GM12801 (cell line): ENCODE results near the gene DMTF1.

Source experiments
- TF ChIP-seq, protein P1 (sequence below): IDR thresholded peaks from one replicate; pipeline ENCODE4 v1.5.1; 2011; ENCODE audit warnings: control low read depth; ENCODE audit not compliant: insufficient read length; ENCODE audit errors: extremely low read depth

The DMTF1 gene, protein sequence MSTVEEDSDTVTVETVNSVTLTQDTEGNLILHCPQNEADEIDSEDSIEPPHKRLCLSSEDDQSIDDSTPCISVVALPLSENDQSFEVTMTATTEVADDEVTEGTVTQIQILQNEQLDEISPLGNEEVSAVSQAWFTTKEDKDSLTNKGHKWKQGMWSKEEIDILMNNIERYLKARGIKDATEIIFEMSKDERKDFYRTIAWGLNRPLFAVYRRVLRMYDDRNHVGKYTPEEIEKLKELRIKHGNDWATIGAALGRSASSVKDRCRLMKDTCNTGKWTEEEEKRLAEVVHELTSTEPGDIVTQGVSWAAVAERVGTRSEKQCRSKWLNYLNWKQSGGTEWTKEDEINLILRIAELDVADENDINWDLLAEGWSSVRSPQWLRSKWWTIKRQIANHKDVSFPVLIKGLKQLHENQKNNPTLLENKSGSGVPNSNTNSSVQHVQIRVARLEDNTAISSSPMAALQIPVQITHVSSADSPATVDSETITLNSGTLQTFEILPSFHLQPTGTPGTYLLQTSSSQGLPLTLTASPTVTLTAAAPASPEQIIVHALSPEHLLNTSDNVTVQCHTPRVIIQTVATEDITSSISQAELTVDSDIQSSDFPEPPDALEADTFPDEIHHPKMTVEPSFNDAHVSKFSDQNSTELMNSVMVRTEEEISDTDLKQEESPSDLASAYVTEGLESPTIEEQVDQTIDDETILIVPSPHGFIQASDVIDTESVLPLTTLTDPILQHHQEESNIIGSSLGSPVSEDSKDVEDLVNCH

DNA sequence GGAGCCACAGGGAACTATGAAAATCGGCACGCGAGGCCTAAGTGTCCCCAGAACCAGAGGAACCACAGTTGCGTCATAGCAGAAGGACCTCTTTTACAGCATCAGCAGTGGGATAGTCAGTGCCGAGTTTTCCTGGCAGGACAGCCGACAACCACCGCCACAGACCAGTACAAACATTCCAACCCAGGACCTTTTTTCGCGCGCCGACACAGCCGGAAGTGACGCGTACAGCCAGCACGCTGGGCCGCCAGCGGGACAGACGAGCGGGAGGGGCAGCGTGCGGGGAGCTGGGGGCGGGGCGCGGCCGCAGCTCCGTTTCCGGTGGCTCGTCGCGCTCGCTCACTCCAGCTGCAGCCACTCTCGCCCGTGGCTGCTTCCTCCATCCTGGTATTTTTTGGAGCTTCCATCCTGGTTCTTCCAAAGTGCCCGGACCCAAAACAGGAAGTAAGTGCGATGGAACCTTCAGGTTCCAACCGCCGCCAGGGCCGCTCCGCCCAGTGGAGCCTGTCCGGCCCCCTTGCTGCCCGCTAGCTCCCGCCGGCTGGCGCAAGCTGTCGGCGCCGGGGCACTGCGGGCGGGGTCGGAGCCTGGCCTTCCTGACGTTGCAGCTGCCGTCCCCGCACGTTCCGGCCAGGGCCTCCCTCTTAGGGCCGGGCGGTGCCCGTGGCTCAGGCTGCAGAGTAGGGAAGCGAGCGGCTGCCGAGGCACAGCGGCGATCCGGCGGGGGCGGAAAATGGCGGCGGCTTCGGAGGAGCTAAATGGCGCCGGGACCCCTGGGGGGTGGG, at the start of gene DMTF1:
Gene DMTF1, plus strand, starts transcription at position 342 of the 785 bp plus-strand sequence. CDS start 12,489 bp downstream, outside the sequence.
- TF ChIP-seq, protein P1, sequence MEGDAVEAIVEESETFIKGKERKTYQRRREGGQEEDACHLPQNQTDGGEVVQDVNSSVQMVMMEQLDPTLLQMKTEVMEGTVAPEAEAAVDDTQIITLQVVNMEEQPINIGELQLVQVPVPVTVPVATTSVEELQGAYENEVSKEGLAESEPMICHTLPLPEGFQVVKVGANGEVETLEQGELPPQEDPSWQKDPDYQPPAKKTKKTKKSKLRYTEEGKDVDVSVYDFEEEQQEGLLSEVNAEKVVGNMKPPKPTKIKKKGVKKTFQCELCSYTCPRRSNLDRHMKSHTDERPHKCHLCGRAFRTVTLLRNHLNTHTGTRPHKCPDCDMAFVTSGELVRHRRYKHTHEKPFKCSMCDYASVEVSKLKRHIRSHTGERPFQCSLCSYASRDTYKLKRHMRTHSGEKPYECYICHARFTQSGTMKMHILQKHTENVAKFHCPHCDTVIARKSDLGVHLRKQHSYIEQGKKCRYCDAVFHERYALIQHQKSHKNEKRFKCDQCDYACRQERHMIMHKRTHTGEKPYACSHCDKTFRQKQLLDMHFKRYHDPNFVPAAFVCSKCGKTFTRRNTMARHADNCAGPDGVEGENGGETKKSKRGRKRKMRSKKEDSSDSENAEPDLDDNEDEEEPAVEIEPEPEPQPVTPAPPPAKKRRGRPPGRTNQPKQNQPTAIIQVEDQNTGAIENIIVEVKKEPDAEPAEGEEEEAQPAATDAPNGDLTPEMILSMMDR: no peak

DNA sequence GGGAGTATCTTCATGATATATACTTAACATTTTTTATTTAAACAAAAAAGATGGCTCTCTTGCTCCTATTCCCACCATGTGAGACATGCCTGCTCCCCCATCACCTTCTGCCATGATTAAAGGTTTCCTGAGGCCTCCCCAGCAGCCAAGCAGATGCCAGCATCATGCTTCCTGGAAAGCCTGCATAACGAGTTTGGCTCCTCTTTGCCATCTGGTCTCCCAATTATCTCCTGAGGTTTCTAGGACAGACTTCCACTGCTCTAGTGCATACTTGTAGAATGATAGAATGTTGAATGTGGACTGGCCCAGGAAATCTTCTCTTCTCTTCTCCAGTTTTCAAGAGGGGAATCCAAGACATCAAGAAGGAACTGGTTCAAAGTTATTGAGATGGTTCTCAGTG, 46.9 kb upstream of the DMTF1 start:
- TF ChIP-seq, protein P1: no peak

DNA sequence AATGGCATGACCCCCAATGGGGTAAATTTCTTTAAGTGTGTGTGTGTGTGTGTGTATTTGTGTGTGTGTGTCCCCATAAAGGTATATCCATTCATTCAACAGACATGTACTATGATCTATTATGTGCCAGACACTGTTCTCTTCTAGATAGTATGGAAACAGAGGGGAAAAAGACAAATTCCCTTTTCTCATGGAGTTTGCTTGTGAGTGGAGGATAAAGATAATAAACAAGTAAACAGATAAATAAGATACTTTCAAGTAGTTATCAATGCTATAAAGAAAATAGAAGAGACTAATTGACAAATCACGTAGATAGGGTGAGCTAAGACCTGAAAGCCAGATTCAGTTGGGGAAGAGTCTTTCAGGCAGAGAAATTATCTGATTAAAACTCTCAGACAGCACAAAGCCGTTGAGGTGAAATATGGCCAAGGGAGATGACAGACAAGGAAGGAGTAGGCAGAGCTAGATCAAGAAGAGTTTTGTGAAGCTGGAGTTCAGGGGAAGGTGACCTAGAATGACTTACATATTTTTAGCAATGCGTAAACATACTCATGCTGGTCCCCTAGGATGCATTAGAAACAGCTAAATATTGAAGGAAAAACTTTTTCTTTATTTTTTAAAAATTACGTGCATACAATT, 45.2 kb upstream of the DMTF1 start:
- TF ChIP-seq, protein P1: no peak

DNA sequence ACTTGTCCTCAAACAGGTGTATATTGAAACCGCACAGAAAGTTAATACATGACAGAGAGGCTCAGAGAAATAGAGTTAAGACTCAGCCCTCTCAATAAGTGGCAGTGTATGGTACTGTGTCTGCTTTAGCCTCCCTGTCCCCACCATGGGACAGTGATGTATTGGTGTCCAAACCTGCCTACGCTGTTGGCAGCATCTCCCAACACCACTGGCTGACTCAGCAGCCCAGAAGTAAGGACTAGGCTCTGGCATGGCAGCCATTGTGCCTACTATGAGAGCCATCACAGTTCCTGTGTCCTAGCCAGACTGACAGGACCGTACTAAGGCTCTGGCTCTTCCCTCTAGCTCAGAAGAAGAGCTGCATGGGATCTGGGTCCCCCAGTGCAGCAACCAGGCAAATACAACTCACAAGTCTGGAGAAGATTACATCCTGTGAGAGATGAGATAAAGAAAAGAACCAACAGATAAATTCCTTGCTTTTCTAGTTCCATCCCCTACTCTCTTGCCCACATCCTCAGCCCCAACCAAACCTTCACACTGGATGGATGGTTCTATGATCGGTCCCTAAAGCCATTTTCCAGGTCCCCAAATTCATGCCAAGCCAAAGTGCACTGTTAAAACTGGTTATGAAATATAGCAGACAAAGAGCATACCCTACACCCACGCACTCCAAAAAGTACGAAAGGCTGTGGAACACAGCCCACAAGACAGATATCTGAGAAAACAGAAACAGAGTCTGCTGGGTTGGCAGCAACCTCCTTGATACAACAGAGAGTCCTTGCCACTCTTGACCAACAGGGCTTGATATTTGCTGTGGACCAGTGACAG, 44.1 kb upstream of the DMTF1 start:
- TF ChIP-seq, protein P1: no peak

DNA sequence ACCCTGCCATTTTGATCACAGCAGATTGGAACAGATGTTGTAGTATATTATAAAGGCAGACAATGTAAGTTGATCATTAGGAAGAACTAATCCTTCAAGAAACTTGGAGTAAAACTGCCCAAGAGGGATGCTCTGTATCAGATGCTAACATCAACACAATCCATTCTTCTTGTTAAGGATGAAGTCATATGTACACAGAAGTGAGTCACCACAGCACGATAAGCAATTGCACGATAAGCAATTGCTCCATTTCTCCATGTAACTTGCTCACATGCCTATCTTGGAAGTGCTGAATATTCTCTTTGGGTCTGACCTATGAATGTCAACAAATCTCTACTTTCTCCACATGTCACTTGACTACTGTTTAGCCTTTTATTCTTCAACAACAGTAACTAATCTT, 41.5 kb upstream of the DMTF1 start:
- TF ChIP-seq, protein P1: no peak

DNA sequence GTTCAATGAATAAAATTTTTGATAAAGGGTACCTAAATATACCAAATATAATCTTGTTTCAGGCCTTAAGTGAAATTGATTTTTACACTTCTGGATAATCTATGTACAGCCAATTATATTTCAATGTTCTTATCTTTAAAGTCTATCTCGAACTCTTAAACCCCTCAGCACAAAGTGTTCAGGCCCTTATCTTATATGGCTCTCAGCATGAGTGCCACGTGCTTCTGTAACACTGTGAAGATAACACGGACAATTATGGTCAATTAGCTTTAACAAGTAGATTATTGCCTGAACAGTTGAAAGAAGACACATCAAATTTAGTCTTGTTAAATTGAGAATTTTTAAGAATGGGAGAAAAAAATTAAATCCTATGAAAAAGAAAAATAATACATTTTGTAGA, 40.4 kb upstream of the DMTF1 start:
- TF ChIP-seq, protein P1: no peak
